Sigmoid colon (tissue), 4 donors: ENCODE results near the gene RGS7.

Source experiments
- CTCF ChIP-seq, 4 experiments: fragments of 450-650 bp in 3 of 4; fragments of 200-600 bp in 1 of 4; IDR thresholded peaks; one replicate each; pipeline ENCODE4 v1.5.1; 2016 to 2019; ENCODE audit warnings: antibody characterized with exemption in 4 of 4, mild to moderate bottlenecking in 3 of 4, moderate library complexity in 2 of 4
- EP300 ChIP-seq, 4 donors: sonication (generic); formaldehyde crosslinking; IDR thresholded peaks; one replicate each; pipeline ENCODE4 v1.6.1; 2017; ENCODE audit warnings: antibody characterized with exemption in 4 of 4
- POLR2A ChIP-seq, 2 donors: fragments of 450-650 bp; IDR thresholded peaks; one replicate each; pipeline ENCODE4 v1.6.1; 2016; ENCODE audit warnings: antibody characterized with exemption in 2 of 2, mild to moderate bottlenecking in 2 of 2, moderate library complexity in 2 of 2
- POLR2AphosphoS5 ChIP-seq, 4 donors: sonication (generic); formaldehyde crosslinking; IDR thresholded peaks; one replicate each; pipeline ENCODE4 v1.6.1; 2017; ENCODE audit warnings: antibody characterized with exemption in 4 of 4

GRCh38 chr1:241215683-241216082, 141.3 kb downstream of the RGS7 start:
- TF ChIP-seq POLR2AphosphoS5 (IDR thresholded peaks at IDR 0.05) (no peak), CTCF (IDR thresholded peaks at IDR 0.05) (no peak), POLR2A (IDR thresholded peaks at IDR 0.05) (no peak), EP300 (IDR thresholded peaks at IDR 0.05) (no peak)
